NOMO-1 (cell line): Measurements from ENCODE around the gene GARNL3.
A peak's percentile ranks its signal among the peaks of the same experiment; 100 is the strongest.

Experiments used
- DNase-seq, 2 experiments: peaks; one replicate each; lab custom pipeline; 2025; ENCODE audit not compliant: unreplicated experiment in 2 of 2; lab: John Stamatoyannopoulos, UW

Gene GARNL3

DNA sequence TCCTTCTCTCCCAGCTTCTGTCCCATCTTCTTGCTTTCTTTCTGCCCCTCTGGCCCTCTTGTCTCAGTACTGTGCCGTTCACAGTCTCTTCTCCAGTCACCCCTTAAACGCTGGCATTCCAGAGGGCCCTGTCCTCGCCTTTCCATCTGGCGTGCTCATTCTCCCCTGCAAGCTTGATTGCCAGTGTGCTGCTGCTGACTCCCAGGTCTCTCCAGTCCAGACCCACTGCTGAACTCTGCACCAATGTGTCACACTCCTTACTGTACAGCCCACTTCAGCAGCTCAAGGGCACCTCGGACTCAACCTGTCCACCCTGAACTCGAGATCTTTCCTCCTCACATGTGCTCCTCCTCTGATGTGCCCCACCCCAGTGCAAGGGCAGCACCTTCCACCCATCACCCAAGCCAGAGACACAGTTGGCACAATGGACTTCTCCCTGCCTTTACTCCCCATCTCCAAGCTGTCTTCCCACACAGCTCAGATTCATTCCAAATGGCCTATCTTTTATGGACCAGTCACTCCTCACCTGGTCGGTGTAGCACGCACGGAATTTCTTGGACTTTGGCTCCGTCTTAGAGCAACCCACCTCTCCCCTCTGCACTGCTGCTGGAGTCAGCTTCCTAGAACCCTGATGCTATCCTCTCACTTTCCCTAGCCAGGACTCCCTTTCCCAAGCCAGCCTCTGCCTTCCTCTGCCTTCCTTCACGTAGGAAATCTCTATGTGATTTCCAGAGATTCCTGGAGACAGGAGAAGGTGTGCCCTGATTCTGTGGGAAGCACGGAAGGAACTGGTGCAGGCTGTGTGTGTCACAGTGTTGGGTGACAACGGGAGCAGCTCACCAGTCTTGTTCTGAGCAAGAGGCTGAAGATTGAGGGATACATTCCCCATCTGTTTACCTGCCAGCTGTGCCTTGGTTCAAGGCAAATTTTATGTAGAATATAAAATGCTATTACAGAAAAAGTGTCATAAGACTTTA, 106.4 kb downstream of the GARNL3 start:
- DNase-seq, result no peak

- DNase-seq, result no peak
Measured at GRCh38 chr9:127380479-127380878, 115.9 kb downstream of the GARNL3 start.

DNA sequence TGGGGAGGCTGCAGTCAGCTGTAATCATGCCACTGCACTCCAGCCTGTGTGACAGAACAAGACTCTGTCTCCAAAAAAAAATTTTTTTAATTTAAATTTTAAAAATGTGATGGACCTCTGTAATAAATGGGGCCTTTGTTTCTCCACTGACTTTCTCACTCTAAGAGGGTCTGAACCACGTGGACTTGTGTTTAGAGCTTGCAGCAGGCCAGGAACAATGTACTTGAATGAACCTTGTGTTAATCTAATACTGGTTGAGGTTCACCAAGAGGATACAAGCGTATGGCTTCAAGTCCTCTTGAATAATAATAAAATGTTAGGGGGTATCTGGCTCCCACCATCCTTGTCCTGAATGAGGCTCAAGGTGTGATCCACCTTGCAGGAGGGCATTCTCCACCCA, 118.0 kb downstream of the GARNL3 start:
- DNase-seq, result no peak

- no peak for DNase-seq
Measured at GRCh38 chr9:127384016-127384730, 119.6 kb downstream of the GARNL3 start.

DNA sequence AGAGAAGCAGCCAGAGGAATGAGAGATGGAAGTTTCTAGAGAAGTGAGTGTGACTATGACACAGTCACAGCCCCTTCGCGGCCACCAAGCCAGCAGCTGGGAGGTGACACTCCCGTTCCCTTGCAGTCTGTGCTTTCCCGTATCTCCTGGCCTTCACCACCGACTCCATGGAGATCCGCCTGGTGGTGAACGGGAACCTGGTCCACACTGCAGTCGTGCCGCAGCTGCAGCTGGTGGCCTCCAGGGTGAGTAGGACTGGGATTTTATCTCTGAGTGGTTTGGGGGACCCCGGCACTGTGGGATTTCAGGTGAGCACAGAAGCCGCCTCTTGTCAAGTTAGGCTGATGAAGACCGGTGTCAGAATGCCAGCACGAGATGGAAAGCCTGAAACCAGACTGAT, 120.3 kb downstream of the GARNL3 start:
- DNase-seq, result no peak

DNA sequence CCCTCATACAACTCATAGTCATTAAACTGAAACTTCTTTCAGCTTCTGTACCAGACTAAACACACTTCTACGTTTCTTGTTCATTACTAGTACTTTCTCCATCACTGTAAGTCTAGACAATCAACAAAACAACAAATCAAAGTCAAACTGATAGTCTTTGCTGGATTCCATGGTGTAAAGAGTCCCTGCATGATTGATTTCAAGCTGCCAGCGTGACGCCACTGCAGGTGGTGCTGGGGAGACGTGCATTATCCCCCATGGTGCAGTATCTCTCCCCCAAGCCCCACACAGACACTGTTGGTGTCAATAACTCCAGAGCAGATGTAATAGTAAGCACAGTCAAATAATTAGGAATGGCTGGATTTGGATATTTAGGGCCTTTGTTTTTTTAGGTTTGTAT, 121.7 kb downstream of the GARNL3 start:
- no peak for DNase-seq

DNA sequence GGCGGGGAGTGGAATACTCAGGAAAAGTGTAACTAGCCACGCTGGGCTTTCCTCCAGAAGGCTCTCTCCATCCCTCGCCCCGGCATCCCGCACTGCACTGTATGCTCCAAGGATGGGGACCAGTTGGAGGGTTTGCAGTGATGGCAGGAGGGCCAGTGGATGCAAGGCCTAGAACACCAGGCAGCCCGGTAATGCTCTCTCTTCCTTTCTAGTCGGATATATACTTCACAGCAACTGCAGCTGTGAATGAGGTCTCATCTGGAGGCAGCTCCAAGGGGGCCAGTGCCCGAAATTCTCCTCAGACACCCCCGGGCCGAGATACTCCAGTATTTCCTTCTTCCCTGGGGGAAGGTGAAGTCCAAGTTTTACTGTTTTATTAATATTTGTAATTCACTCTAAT, 122.4 kb downstream of the GARNL3 start:
- DNase-seq, result no peak

GRCh38 chr9:127388037-127388855, 123.7 kb downstream of the GARNL3 start:
- peak; percentile 94 to 98 for DNase-seq

DNA sequence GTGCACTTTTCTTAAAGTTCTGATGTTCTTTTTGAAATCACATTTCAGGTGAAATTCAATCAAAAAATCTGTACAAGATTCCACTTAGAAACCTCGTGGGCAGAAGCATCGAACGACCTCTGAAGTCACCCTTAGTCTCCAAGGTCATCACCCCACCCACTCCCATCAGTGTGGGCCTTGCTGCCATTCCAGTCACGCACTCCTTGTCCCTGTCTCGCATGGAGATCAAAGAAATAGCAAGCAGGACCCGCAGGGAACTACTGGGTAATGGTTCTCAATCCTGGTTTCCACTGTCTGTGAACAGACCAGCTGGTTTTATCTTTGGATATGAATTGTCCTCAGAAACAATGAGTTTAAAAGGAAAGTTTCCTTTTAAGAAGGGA, 124.3 kb downstream of the GARNL3 start:
- no peak for DNase-seq

DNA sequence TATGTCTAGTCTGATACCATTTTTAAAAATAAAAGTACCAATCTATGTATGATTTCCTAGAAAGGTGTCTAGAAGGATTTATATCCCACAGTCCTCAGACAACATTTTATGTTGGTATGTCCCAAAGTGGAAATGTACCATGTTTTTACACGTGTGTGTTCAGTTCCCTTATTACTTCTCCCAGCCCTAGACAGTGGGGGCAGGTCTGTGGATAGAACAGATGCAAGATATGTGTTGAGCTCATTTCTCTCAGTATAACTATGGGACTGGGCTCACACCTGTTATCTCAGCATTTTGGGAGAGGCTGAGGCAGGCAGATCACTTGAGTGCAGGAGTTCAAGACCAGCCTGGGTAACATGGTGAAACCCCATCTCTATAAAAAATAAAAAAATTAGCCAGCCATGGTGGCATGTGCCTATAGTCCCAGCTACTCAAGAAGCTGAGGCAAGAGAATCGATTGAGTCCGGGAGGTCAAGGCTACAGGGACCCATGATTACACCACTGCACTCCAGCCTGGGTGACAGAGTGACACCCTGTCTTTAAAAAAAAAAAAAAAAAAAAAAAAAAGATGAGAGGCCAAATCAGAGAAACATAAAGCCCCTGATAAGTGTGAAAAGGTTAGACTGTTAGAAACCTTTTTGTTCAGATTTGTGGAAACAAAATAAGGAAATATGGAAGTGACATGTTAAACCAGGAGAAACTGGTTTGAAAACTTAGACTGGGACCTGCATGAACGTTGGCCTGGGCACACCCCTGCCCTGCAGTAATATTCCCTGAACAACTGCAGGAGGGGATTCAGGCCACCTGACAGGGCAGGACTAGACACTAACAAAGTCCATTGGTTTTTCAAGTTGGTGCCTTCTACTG, 125.0 kb downstream of the GARNL3 start:
- no peak for DNase-seq

GRCh38 chr9:127390248-127390545, 125.6 kb downstream of the GARNL3 start:
- peak; percentile 50 to 53 for DNase-seq

GRCh38 chr9:127390563-127390962, 126.0 kb downstream of the GARNL3 start:
- DNase-seq, result peak; percentile 51 to 54

- DNase-seq, result peak; percentile 69 to 77
Measured at GRCh38 chr9:127392166-127392565, 127.6 kb downstream of the GARNL3 start.

- DNase-seq, result no peak
Measured at GRCh38 chr9:127392976-127393375, 128.4 kb downstream of the GARNL3 start.

GRCh38 chr9:127393645-127394044, 129.1 kb downstream of the GARNL3 start:
- no peak for DNase-seq

DNA sequence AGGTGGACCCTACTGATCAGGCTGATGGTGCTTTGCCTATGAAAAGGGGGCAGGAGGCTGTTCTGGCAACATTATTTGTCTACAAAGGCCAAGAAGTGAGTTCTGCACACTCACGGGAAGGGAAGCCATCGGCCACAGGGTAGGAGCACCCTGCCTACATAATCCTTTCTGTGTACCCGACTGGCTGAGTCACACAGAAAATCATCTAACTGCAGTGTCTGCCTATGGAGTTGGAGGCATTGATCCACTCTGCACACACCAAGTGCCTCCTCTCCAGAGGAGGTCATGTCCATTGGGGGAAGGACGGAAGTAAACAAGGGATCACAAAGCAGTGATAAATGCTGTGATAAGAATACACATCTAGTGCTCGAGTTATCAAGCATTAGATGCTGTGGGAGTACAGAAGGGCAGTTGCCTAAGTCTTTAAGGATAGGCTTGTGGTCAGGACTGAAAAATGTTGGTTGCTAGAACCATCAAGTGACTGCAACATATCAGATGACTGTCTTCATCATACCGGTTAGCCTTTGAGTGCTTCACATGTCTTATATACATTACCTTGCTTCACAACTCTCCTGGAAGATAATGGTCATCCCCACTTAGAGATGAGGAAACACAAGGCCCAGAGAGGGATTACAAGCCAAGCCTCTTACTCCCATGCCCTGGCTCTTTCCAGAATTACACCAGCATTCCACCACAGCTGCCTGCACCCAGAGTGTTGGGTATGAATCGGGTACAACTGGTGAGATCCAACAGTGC, 131.1 kb downstream of the GARNL3 start:
- DNase-seq, result peak in 1 of 2 experiments; percentile 42

DNA sequence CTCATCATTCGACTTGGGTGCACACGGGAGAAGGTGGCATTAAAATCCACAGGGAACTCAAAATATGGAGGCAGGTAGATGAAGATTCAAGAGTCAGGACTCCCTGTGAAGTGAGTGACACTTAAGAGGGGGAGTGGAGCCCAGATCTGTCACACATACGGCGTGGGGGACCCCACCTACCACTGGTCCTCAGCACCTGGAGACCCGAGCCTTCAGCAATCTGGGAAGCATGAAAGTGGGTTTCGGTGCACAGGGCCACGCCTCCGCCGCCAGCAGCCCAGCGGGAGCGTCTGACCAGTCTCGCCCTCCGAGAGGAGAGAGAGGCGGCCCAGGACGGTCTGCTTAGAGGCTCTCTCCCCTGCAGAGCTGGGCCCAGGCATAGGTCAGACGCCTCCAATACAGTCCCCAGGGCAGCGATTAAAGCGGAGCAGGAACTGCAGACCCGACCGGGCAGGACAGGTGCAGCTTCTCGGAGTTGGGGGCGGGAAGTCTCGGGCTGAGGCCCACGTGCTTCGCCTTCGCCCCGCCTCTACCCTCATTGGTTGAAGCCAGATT, 131.8 kb downstream of the GARNL3 start:
- no peak for DNase-seq

DNA sequence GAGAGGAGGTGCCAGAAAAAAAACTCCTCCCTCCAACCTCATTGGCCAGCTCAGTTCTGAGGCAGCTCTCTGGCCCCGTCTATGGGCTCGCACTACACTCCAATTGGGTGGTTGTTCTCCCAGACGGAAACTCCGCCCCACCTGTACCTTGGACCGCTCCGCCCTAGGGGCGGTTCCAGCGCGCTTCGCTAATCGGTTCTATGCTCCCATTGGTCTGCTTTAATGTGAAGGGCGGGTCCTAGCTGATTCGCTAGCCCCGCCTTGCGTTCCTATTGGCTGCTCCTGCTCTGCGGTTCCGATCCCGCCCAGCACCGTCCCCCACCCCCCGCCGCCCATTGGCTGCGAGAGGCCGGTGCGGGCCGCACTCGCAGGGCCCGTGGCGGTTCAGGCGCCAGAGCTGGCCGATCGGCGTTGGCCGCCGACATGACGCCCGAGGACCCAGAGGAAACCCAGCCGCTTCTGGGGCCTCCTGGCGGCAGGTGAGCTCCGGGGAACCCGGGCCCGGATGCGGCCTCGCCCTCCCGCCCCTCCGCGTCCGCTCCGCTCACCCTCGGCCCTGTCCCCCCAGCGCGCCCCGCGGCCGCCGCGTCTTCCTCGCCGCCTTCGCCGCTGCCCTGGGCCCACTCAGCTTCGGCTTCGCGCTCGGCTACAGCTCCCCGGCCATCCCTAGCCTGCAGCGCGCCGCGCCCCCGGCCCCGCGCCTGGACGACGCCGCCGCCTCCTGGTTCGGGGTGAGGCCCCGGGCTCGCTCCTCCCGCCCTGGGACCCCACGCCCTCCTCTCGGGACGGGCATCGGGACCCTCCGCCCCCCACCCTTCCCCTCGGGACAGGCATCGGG, 132.5 kb downstream of the GARNL3 start, which contains the start of gene SLC2A8:
TSS of gene SLC2A8 (plus strand) at position 362 of the 838 bp plus-strand sequence. CDS start at position 424, 62 bp downstream.
- peak; percentile 94 for DNase-seq
